ENCODE results near the gene FAM20C.

The FAM20C gene

DNA sequence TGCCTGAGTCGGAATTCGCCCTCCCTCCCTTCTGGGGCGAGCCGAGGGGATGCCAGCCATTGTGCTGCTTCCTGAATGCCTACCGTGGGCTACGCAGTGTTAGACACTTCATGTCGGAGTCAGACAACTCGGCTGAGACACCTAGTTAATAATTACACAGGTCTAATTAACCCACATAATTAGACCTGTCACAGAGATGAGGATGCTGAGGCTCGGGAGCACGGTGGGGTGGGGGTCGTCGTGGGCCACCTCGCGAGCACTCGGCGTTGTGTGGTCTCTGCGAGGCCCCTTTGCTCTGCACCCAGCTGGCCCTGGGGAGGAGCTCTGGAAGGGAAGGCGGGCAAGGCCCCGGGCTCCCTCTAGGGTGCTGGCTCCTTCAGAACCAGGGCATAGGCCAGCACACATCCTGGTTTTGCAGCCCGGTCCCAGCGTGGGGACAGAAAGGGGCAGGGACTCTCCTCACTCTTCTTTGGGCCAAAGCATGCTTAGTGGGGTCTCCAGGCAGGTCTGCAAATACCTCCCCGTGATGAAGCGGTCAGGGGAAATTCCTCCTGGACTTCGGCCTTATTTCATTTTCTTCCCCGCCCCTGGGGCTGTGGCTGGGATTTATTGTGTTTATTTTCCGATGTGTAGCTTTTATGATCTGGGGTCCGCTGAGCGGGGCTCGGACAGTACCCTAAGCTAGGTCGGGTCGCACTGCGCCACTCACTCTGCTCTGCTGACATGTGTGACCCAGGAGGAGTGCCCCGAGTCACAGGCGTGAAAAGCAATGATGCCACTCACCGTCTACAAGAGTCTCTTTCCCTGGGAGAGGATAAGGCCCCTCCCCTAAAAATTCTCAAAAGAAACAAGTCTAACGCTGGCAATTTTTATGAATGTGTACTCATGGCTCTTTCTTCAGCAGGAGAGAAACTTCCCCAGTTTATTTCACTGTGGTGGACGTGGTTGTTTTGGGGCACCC, 92.7 kb downstream of the FAM20C start:
- no peak for TF ChIP-seq CTCF (IDR thresholded peaks at IDR 0.05; ENCODE audit: low read depth, low read length)
- no peak overlapping the region for H3K4me3 ChIP-seq (ENCODE audit: low read depth, low read length)

DNA sequence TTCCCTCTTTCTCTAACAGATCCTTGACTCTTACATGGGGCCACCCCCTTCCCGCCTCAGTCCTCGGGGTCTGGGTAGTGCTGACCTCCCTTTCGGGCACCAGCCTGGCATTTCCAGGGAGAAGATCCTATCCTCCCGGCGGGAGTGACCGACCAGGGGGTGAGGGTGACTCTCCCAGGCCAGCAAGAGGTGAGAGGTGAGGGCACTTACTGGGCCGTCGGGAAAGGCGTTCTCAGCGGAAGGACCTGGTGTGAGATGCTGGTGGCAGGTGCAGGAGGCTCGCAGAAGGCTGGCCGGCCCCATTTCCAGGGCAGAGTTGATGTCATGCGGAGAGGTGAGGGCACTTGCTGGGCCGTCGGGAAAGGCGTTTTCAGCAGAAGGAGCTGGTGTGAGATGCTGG, 93.4 kb downstream of the FAM20C start:
- TF ChIP-seq CTCF (IDR thresholded peaks at IDR 0.05; ENCODE audit: low read depth, low read length) = no peak
- H3K4me3 ChIP-seq (ENCODE audit: low read depth, low read length) = no peak overlapping the region

DNA sequence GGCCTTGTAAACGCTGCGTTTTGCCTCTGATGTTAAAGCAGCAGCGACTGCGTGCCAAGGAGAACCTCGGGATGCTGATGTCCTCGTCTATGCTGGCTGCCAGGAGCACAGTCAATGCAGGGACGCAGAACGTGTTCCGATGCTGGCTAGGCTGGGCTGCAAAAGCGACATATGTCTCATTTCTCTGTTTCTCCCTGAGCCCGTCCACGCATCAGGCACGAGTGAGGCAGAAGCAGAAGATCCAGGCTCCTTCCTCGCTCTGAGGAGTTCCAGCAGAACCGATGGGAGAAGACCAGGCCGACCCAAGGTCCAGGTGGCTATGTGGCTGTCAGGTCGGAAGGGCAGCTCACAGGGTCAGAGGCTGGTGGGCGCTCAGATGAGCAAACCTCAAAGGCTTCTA, 93.9 kb downstream of the FAM20C start:
- H3K4me3 ChIP-seq (ENCODE audit: low read depth, low read length) = no peak overlapping the region
- TF ChIP-seq CTCF (IDR thresholded peaks at IDR 0.05; ENCODE audit: low read depth, low read length) = no peak

DNA sequence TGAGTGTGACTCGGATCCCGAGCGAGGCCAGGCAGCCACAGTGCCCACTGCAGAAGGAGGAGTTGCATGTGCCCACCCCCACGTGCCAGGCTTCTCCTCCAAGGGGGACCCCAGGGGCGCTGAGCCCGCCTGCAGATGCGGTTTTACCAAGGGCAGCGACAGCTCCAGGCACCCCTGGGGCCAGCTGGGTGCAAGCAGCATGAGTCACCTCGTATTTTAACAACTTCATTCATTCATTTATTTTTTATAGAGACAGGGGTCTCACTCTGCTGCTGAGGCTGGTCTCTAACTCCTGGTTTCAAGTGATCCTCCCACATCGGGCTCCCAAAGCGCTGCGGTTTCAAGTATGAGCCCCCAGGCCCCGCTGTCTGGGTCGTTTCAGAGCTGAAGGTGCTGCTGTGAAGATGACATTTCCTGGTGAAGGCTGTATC, 96.3 kb downstream of the FAM20C start:
- TF ChIP-seq CTCF (IDR thresholded peaks at IDR 0.05; ENCODE audit: low read depth, low read length) = no peak
- H3K4me3 ChIP-seq (ENCODE audit: low read depth, low read length) = no peak overlapping the region

DNA sequence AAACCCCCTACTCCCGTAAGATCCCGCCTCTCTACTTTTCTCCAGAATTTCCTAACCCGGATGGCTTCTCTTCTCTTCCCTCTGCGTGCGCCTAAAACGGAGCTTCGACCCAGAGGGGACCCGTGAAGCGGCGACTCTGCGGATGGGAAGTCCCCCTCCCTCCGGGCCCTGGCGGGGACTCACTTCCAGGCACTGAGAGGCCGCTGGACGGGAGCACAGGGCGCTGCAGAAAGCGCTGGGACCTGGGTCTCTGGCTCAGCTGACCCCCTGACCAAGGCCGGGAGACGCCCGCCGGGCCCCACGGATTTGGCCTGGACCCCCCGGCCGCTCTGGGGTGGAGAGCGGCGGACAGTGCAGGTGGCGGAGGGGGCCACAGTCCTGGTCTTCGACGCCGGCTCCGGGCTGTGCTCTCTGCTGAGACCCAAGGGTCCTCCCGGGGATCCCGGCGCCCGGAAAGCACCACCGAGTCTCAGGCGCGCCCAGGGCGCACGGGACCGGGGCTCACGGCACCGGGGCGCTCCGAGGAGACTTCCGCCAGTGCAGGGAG, 96.9 kb downstream of the FAM20C start:
- no peak overlapping the region for H3K4me3 ChIP-seq (ENCODE audit: low read depth, low read length)

DNA sequence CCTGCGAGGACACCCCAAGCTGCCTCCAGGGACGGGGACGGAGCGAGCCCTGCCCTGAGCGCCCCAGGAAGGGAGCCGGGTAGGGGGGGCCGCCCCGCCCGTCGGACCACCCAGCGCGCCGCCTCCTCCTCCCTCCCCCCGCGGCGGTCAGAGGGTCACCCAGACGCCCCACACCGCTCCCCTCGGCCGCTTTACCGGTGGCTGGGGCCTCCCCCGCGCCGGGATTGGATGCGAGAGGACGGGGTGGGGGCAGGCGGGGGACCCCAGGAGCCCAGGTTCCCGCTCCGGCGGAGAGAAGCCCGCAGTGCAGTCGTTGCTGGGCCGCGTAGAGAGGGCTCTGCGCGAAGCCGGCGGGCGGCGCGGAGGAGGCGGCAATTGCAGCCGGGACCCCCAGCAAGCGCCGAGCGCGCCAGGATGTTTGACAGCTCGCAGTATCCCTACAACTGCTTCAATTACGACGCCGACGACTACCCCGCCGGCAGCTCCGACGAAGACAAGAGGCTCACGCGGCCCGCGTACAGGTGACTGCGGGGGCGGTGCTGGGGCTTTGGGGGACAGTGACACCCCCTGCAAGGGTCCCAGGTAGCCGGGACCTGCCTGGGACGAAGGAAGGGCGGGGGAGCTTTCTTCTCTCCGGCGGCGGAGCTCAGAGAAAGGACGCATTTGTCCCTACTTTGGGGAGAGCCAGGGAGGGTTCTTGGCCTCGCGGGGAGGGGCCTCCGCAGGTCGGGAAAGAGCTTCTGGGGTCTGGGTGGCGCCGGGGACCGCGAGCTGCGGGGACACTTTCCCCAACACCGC, 97.6 kb downstream of the FAM20C start, which contains the start of gene FOXL3:
FOXL3 (plus strand) TSS at position 415 of the 798 bp plus-strand sequence; CDS start at position 415, 0 bp downstream.
- no peak for TF ChIP-seq CTCF (IDR thresholded peaks at IDR 0.05; ENCODE audit: low read depth, low read length)
- H3K4me3 ChIP-seq (ENCODE audit: low read depth, low read length) = no peak within 1 kb of the TSS

More for the DNA sequence above, 96.9 kb downstream of the FAM20C start:
- no peak for TF ChIP-seq CTCF (IDR thresholded peaks at IDR 0.05; ENCODE audit: low read depth, low read length)
